Activated naive CD8-positive, alpha-beta T cell treated with anti-CD3 and anti-CD28 coated beads, Interleukin-2, amount 50 U/mL, for 16 hours (primary cell): Measurements from ENCODE around the gene TNXB.
"Not testable (repeated sequence)": the region's sequence is repeated elsewhere in the genome, so short reads cannot be mapped to it uniquely, and the experiment has no call there.

Experiments used
- DNase-seq: peaks from one replicate; pipeline ENCODE4 v3.0.0-alpha.2; 2020; ENCODE audit warnings: low read depth, low spot score

TNXB gene

DNA sequence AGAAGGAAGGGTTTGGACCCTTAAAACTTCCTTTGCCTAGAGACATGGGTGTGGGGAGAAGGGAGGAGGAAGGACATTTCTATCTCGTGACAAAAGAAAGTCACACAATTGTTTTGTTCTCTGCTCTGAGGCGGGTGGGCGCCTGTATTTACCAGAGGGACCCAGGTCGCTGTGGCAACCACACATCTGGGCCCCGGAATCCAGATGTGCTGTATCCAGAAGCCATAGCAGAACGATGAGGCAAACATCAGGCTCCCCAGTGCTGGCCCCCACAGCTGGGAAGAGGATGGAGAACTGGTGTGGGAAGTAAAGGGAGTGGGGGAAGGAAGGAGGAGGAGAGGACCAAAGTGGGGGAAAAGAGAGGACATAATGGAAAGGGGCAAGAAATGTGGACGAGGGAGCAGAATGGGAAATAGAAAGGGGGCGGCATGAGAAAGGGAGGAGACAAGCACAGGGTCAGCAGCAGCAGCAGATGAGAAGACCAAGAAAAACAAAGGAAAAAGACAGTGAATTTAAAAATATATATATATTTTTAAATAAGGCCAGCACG, 3.4 kb upstream of the TNXB start:
- DNase-seq: no peak

DNA sequence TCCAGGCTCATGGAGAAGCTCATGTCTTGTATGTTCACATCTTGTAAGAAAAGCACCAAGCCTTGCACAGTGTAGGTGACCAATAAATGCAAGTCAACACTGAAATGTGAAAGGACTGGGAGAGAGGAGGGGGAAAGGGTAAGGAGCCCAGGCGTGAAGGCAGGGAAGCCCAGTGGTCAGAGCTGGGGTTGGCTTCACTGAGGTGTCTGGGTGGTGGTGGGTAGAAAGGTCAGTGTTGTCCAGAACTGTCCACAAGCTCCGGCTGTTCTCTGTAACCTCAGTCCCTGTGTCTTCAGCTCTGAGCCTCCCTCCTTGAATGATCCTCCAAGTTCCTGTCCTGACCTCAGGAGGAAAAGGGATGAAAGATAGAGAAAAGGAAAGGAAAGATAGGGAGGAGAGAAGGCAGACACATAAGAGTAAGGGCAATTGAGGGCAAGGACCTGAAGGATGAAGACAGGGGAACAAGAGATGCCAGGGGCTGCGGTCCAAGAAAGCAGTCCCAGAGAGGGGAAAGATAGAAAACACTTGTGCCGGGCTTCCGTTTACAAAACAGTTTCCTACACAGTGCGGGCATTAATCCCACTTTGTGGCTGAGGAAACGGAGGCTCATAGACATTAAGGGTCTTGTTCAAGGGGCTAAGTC, 2.4 kb upstream of the TNXB start:
- DNase-seq: no peak

DNA sequence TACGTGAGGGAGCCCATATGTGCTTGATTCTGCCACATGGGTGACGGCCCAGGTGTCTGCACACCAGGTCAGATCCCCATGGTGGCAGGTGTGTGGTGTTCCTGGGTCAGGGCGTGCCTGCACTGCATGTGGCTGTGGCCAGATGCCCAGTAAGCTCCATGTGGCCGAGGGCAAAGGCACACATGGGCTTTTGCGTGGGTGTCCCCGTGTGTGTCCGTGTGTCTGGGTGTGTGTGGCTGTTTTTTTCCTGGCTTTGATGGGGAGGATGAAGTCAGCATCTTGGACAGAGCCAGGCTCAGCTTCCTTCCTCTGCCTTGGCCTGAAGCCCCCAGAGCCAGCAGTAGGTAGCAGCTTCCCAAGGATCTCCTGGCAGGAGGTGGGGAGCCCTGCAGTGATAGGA, 1.5 kb upstream of the TNXB start:
- no peak for DNase-seq

DNA sequence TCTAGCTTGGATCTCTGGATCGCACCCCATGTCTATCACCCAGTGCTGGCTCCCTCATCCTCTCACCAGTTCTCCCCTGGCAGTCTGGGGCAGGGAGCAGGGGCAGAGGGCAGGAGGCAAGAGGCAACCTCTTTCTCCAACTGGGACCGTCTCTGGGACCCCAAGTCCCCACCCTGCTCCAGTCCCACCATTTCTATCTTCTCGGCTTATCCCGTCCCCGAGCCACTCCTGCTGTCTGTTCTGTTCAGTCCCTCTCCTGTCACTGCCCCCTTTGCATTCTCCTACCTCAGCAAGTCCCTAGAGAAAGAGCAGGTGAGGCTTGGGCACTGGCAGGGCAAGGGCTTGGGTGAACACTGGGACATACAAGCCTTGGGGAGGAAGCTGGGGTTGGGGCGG, 625 bp upstream of the TNXB start:
- no peak for DNase-seq

DNA sequence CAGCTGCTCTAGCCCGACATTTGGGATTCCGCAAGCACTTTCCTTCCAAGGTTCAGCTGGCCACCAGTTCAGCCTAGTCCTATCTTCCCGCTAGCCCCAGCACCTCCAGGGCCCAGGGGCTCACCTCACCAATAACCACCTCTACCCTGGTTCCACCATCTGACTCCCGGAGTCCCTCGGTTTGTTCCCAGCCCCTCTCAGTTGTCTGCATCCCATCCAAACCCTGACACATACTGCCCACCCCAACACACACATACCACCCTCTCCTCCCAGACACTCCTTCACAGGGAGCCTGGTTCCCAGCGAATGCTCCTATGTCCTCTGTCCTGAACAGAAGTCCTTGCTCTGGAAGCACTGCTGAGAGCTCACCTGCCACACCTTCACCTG, 418 bp downstream of the TNXB start:
- DNase-seq: no peak

DNA sequence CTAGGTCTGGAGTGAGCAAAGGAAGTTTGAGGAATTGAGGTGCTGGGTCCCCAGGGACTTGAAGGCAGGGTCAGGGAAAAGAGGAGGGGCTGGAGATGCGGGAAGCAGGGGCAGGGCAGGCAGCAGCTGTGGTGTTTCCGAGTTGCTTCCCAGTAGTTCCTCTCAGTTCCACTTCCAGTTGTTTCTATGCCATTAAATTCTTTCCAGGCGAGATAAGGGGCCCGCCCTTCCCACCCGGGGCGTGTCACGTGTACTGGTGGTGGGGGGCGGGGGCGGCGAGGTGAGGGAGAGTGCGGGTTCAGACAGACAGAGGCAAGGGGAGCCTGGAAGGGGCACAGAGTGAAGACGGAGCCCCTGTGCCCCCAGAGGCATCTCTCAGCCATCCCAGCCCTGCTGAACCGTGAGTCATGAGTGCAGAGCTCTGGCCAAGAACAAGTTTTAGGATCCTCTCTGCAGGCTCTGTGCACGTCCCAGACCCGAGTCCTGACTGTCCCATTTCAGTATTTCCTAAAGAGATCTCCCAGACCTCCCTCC, 977 bp downstream of the TNXB start:
- no peak for DNase-seq

DNA sequence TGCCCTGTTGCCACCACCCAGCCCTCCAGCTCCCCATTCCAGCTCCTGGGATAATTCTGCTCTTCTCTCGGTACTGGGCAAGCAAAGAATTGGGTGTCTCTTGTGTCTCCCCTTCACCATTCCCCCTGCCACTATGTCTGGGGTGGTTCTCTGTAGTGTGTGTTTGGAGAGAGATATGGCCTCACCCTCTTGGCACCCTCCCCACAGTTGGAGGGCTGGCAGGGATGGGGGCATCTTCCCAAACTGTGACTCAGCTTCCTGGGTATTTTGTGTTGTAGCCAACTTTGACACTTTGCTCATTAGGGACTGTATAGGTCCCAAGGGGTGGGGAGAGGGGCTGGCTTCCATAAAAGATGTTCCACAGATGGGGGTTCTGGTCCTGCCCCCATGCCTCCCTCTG, 1.7 kb downstream of the TNXB start:
- no peak for DNase-seq

DNA sequence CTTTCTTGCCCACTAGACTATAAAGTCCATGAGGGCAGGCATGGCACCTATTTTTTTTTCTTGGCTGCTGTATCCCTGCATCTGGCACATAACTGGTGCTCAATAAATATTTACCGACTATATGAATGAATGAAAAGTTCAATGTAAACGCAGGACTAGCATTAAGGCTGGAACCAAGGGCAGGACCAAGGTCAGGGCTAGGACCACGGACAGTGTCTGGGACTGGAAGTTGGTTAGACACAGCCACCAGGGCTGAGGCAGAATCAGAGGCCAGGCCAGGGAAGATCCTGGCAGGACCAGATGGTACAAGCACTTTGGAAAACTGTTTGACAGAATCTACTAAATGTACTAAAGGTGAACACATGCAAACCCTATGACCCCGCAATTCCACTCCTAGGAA, 3.7 kb downstream of the TNXB start:
- DNase-seq: no peak

DNA sequence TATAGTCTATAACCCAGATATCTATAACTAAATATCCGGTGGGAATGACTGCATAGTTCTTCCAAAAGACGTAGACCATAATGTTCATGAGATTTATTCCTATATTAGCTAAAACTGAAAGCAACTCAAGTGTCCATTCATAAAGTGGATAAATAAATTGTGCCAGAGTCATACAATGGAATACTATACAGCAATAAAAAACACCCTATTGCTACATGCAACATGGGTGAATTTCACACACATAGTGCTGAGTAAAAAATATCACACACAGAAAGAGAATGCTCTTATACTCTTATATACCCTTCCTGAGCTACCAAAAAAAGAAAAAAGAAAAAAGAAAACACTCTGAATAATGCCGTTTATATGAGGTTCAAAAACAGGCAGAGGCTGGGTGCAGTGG, 6.9 kb downstream of the TNXB start:
- DNase-seq: no peak

DNA sequence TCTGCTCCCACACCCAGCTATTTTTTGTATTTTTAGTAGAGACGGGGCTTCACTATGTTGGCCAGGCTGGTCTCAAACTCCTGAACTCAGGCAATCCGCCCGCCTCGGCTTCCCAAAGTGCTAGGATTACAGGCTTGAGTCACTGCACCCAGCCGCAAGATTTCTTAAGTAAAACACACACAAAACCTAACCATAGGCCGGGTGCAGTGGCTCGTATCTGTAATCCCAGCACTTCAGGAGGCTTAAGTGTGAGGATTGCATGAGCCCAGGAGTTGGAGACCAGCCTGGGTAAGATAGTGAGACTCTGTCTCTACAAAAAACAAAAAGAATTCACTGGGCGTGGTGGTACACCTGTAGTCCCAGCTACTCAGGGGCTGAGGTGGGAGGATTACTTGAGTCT, 8.9 kb downstream of the TNXB start:
- not testable (repeated sequence) for DNase-seq

DNA sequence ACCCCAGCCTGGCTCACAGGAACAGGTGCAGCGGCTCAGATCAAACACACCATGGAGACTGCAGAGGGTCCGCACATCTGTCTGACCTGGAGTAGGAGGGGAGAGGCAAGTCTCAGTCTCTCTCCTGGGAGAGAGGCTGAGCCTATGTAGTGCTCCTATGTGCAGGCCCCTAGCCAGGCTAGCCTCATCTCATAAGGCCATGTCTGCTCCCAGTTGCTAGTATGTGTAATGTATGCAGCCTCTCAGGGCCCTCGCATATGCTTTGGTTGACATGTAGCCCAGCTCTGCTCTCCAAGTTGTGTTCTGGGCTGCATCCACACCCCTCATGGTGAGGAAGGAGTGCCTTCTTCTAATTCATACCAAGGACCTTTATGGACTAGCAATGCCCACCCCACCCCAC, 11.8 kb downstream of the TNXB start:
- DNase-seq: no peak

DNA sequence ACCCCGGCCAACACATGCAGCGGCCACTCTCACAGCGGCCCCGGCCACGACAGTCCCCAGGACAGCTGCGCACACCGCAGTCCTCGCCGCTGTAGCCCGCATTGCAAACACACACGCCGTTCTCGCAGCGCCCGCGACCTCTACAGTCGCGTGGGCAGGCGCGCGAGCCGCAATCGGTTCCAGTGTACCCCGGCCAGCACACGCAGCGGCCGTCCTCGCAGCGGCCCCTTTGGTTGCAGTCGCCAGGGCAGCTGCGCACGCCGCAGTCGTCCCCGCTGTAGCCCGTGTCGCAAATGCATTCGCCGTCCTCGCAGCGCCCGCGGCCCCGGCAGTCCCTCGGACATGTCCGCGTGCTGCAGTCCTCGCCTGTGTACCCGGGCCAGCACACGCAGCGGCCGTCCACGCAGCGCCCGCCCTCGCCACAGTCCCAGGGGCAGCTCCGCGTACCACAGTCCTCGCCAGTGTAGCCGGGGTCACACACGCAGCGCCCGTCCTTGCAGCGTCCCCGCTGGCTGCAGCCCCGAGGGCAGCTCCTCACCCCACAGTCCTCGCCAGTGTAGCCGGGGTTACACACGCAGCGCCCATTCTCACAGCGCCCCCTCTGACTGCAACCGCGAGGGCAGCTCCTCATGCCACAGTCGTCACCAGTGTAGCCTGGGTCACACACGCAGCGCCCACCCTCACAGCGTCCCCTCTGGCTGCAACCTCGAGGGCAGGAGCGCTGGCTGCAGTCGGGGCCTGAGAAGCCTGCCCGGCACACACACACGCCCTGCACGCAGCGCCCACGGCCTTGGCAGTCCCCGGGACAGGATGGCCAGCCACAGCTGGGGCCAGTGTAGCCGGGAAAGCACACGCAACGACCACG, 12.5 kb downstream of the TNXB start:
- no peak for DNase-seq

DNA sequence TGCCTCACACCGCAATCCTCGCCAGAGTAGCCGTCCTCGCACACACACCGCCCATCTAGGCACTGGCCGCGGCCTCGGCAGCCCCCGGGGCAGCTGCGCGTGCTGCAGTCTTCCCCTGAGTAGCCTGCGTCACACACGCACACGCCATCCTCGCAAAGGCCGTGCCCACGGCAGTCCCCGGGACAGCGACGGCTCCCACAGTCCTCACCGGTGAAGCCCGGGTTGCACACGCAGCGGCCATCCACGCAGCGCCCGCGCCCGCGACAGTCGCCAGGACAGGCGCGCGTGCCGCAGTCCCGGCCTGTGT, 13.1 kb downstream of the TNXB start:
- DNase-seq: no peak

DNA sequence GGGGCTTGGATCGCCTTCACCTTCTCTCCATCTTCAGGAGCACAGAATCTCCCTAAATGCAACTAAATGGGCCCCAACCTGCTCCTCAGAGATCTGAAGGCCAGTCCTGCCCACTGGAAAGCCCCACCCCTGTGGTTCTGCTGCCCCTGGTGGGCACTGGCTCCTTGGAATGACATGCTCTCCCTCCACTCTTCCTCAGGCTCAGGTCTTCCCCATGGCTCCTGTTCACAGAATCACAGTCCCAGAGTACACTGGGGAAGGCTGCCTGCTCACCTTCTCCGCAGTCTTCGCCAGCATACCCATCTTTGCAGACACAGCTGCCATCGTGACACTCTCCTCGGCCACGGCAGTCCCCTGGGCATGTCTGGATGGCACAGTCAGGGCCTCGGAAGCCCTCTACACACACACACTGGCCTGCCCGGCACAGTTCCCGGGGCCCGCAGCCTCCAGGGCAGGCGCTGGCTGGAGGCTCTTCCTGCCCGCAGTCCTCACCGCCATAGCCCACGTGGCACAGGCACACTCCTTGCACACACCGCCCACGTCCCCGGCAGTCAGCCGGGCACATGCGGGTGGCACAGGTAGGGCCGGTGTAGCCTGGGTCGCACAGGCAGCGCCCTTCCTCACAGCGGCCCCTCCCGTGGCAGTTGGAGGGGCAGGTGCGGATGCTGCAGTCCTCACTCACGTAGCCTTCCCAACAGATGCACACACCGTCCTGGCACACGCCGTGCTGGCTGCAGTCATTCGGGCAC, 13.6 kb downstream of the TNXB start:
- DNase-seq: no peak

DNA sequence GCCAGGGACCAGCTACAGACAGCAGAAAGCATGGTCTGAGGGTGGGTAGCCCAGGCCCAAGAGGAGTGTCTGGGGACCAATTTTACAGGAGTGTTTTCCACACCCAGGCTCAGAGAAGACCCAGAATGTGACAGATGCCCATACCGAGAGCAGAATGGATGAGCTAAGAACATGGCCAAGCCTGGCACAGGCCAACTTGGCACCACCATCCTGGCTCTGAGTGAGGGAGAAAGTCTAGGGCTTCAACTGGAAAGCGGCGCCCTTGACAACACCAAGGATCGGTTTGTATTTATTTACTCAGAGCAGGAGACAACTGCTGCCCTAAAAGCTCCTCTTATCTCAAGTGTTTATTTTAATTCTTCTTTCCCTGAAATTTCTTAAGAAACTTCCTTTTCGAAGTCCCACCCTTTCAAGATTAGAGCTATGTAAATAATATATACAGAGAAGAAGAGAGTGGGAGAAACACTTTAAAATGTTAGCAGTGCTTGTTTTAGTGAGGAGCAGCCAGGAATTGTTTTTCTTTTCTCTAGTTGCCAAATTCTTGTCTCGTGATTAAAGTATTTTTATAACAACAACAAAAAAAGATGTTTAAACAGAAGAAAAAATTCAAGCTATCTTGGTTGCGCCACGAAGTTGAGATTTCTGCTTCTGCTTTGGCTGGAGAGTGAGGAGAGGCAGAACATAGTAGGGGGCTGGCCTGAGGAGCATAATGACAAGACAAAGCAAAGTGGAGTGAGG, 16.2 kb downstream of the TNXB start:
- no peak for DNase-seq

DNA sequence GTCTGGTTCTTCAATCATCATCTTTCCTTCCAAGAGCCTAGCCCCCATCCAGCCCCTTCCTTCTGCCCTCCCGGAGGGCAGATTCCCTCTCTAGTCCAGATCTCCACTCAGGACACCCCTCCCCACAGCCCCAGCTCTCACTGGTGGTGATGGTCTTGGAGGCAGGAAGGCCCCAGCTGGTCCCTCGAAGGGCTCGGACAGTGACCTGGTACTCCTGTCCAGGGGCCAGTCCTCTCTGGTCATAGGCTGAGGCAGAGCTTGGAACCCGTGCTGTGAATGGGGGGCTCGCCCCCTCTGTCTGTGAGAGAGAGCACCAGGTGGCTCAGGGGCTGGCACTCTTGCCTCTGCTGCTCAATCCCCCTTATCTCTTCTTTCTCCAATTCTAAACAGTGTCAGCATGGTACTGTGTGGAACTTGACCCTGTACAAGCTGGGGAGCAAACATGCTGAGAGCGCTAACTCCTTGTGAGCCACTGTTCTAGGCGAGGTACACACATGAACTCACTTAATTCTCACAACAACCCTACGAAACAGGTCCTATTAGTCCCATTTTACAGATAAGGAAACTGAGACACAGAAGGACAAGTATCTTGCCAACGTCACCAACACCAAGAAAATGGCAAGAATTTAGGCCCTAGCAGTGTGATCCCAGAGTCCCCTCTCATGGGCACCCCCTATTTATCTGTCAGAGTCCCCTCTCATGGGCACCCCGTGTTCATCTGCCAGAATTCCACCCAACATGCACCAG, 19.9 kb downstream of the TNXB start:
- no peak for DNase-seq

DNA sequence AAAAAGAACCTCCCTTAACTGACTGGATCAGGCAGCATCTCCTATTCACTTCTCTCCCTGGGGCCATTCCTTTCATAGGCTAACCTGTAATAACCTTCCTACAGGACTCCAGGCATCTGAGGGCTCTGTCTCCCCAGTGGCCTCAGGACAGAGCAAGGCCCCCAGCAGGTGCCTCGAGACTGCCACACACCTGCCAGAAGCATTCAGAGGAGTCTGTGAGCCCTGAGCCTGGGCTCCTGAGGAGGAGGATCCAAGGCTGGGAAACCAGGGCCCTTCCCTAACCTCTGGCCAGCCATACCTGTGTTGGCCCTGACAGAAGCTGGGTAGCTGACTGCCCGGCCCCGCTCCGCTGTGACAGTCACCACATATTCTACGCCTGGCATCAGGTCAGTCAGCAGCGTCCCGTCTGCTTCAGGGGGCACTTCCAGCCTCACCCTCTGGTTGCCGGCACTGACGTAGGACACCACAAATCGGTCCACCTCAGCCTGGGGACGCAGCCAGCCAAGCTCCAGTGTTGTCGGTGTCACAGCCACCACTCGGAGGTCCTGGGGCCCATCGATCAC, 20.6 kb downstream of the TNXB start:
- DNase-seq: no peak

DNA sequence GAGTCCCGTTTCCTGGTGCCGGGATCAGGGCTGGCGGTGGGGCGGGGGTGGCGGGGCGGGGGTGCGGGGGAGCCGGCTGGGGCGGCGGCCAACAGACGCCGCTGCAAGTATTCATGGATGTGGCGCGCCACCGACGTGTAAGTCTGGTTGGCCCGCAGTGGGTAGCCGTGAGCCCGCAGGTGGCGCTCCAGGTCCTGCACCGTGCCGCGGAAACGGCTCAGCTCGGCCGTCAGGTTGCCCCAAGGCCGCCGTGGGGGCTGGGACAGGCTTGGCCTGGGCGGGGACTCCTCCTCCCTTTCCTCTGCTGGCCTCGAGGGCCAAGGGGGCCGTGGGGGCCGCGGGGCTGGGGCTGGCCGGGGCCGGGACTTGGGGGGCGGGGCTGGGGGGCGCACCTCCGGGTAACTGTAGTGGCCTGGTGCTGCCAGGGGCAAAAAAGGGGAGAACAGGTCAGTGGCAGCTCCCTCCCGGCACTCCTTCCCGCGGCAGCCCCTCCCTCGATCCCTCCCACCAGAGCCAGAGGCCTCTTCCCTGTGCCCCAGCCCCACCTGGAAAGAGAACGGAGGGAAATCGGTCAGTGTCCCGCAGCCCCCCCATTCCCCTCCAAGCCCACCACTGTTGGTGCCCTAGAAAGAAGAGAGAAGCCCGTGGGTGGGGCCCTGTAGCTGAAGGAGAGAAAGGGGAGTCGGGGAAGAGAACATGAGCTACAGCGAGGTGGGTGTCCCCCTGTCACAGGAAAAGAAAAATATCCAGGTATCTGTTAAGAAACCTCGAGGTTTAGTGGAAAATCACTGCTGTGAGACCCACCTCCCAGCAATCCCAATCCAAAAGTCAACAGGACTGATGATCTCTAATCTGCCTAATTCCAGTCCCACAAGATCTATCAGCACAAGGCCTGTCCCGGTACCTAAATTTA, 21.3 kb downstream of the TNXB start:
- DNase-seq: peak; percentile 45
